ENCODE results near the gene LDHD. TPM values are rescaled to one million over a fixed set of nuclear protein-coding genes. Genes with fewer than 3 reads are reported as not detected.

Gene LDHD
- total RNA-seq, 5 donors from 2014 or later (not counting 1 experiment from before 2014, with no cell fraction given) = 0.13 to 0.47 (median 0.26) TPM; not detected in 2

GRCh38 chr16:75103994-75104393 lies 12.6 kb downstream of the LDHD start:
- WGBS (ENCODE audit: insufficient coverage) = 94% methylated on average over 3 of the region's 5 CpGs
- CTCF ChIA-PET = interaction anchor here in 1 of 2 donors (0.7 kb wide), 1 partner anchor 15 kb away, joined by 5 read pairs; no protein-coding TSS in a partner anchor
- H3K27ac Mint-ChIP-seq = no peak overlapping the region

DNA sequence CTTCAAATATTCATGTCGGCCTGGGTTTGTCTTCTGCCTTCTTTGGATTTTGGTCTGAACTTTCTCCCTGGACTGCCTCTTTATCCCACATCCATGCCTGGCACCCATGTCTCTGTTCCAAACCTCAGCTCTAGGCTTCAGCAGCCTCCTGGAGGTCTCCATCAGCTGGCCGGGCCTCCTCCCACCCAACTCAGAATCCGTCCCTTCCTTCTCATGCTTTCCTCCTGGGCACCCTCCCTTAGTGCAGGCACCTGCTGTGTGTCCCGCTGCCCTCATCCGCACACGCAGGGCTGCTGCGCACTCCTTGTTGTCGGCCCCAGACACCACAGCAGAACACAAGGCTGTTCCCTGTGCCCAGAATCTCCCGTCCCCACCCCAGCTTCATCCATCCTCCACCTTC lies 14.0 kb downstream of the LDHD start:
- H3K4me1 ChIP-seq (ENCODE audit: control insufficient read depth in 1 of 2, extremely low read depth in 1 of 2, insufficient read depth in 2 of 2, low read length in 2 of 2) = peaks cover 19 to 59% of the 10 kb centered on the region in 2 experiments
- no peaks in the 10 kb centered on the region for H3K27me3 Mint-ChIP-seq
- WGBS (ENCODE audit: insufficient coverage) = 97% methylated on average over 9 of the region's 9 CpGs

More at GRCh38 chr16:75103994-75104393, 12.6 kb downstream of the LDHD start:
- Histone ChIP-seq H3K9me3 (no peaks in the 10 kb centered on the region), H3K27me3 (replicated peaks in 1 of 2; ENCODE audit: control insufficient read depth in 2 of 2, extremely low read depth in 1 of 2, insufficient read depth in 2 of 2, low read length in 1 of 2) (no peaks in the 10 kb centered on the region), H3K27ac (ENCODE audit: low read length) (no peak overlapping the region), H3K4me3 (ENCODE audit: control insufficient read depth in 1 of 2, extremely low read depth in 1 of 2, low read length in 1 of 2) (no peak overlapping the region), H3K36me3 (ENCODE audit: control insufficient read depth in 2 of 2, extremely low read depth in 1 of 2, insufficient read depth in 1 of 2, low read length in 1 of 2) (no peaks in the 10 kb centered on the region), H3K4me1 (ENCODE audit: control insufficient read depth in 1 of 2, extremely low read depth in 1 of 2, insufficient read depth in 2 of 2, low read length in 2 of 2) (peaks cover 19 to 52% of the 10 kb centered on the region in 2 experiments)
- Mint-ChIP-seq H3K9me3 (no peaks in the 10 kb centered on the region), H3K36me3 (no peaks in the 10 kb centered on the region), H3K4me1 (peaks cover 37 to 67% (median 50%) of the 10 kb centered on the region in 3 donors), H3K27me3 (no peaks in the 10 kb centered on the region), H3K4me3 (no peak overlapping the region)
- ATAC-seq (replicated peaks in 1 of 4) (no peak), DNase-seq (no peak)
- POLR2A ChIA-PET = no interaction called here

GRCh38 chr16:75101635-75102034 lies 14.9 kb downstream of the LDHD start:
- Mint-ChIP-seq H3K9me3 (no peaks in the 10 kb centered on the region), H3K27ac (peak overlapping the region; percentile 44 to 54), H3K27me3 (no peaks in the 10 kb centered on the region), H3K36me3 (no peaks in the 10 kb centered on the region), H3K4me3 (no peak overlapping the region), H3K4me1 (peaks cover 43 to 68% (median 56%) of the 10 kb centered on the region in 3 donors)
- POLR2A ChIA-PET = no interaction called here
- CTCF ChIA-PET = interaction anchor here in 1 of 2 donors (0.6 kb wide), 1 partner anchor 236 kb away, joined by 3 read pairs; no protein-coding TSS in a partner anchor
- no peak for ATAC-seq (replicated peaks in 1 of 4)
- Histone ChIP-seq H3K27ac (ENCODE audit: low read length) (no peak overlapping the region), H3K4me1 (ENCODE audit: control insufficient read depth in 1 of 2, extremely low read depth in 1 of 2, insufficient read depth in 2 of 2, low read length in 2 of 2) (peaks cover 19 to 57% of the 10 kb centered on the region in 2 experiments), H3K36me3 (ENCODE audit: control insufficient read depth in 2 of 2, extremely low read depth in 1 of 2, insufficient read depth in 1 of 2, low read length in 1 of 2) (no peaks in the 10 kb centered on the region), H3K27me3 (replicated peaks in 1 of 2; ENCODE audit: control insufficient read depth in 2 of 2, extremely low read depth in 1 of 2, insufficient read depth in 2 of 2, low read length in 1 of 2) (no peaks in the 10 kb centered on the region), H3K4me3 (ENCODE audit: control insufficient read depth in 1 of 2, extremely low read depth in 1 of 2, low read length in 1 of 2) (no peak overlapping the region), H3K9me3 (no peaks in the 10 kb centered on the region)
- 25% methylated on average over 1 of the region's 3 CpGs for WGBS (ENCODE audit: insufficient coverage)
- no peak for DNase-seq

More for the DNA sequence above, 14.0 kb downstream of the LDHD start:
- H3K36me3 Mint-ChIP-seq = no peaks in the 10 kb centered on the region
- H3K4me1 Mint-ChIP-seq = peaks cover 43 to 70% (median 52%) of the 10 kb centered on the region in 3 donors
- no peak overlapping the region for H3K4me3 Mint-ChIP-seq
- no peaks in the 10 kb centered on the region for H3K9me3 ChIP-seq
- no peak for ATAC-seq (replicated peaks in 1 of 4)
- ChIA-PET POLR2A (interaction anchor here in 1 of 2 donors (0.6 kb wide), 1 partner anchor 26 kb away, joined by 3 read pairs; no protein-coding TSS in a partner anchor), CTCF (no interaction called here)
- DNase-seq = no peak
- H3K27ac ChIP-seq (ENCODE audit: low read length) = no peak overlapping the region
- H3K4me3 ChIP-seq (ENCODE audit: control insufficient read depth in 1 of 2, extremely low read depth in 1 of 2, low read length in 1 of 2) = no peak overlapping the region
- H3K27ac Mint-ChIP-seq = no peak overlapping the region
- no peaks in the 10 kb centered on the region for H3K36me3 ChIP-seq (ENCODE audit: control insufficient read depth in 2 of 2, extremely low read depth in 1 of 2, insufficient read depth in 1 of 2, low read length in 1 of 2)
- H3K9me3 Mint-ChIP-seq = no peaks in the 10 kb centered on the region
- H3K27me3 ChIP-seq (replicated peaks in 1 of 2; ENCODE audit: control insufficient read depth in 2 of 2, extremely low read depth in 1 of 2, insufficient read depth in 2 of 2, low read length in 1 of 2) = no peaks in the 10 kb centered on the region

- H3K27me3 ChIP-seq (replicated peaks in 1 of 2; ENCODE audit: control insufficient read depth in 2 of 2, extremely low read depth in 1 of 2, insufficient read depth in 2 of 2, low read length in 1 of 2) = no peaks in the 10 kb centered on the region
- 80% methylated on average over 1 of the region's 3 CpGs for WGBS (ENCODE audit: insufficient coverage)
- ChIA-PET POLR2A (no interaction called here), CTCF (interaction anchor here (0.5 to 1.4 kb wide), 6 partner anchors 11 to 459 kb away, joined by 3 to 6 read pairs (median 4); no protein-coding TSS in a partner anchor)
- peaks cover 19 to 47% of the 10 kb centered on the region in 2 experiments for H3K4me1 ChIP-seq (ENCODE audit: control insufficient read depth in 1 of 2, extremely low read depth in 1 of 2, insufficient read depth in 2 of 2, low read length in 2 of 2)
- ATAC-seq (replicated peaks in 1 of 4) = no peak
- H3K36me3 Mint-ChIP-seq = no peaks in the 10 kb centered on the region
- H3K4me1 Mint-ChIP-seq = peaks cover 34 to 61% (median 50%) of the 10 kb centered on the region in 3 donors
- H3K4me3 Mint-ChIP-seq = peak overlapping the region in 2 of 3 donors; percentile 13 to 39
- no peaks in the 10 kb centered on the region for H3K36me3 ChIP-seq (ENCODE audit: control insufficient read depth in 2 of 2, extremely low read depth in 1 of 2, insufficient read depth in 1 of 2, low read length in 1 of 2)
- no peaks in the 10 kb centered on the region for H3K9me3 ChIP-seq
- H3K27me3 Mint-ChIP-seq = no peaks in the 10 kb centered on the region
- peak overlapping the region; percentile 69 for H3K27ac ChIP-seq (ENCODE audit: low read length)
- H3K4me3 ChIP-seq (ENCODE audit: control insufficient read depth in 1 of 2, extremely low read depth in 1 of 2, low read length in 1 of 2) = no peak overlapping the region
- H3K27ac Mint-ChIP-seq = peak overlapping the region; percentile 88 to 92
- no peaks in the 10 kb centered on the region for H3K9me3 Mint-ChIP-seq
- DNase-seq = no peak
Measured at GRCh38 chr16:75100603-75100990, 16.0 kb downstream of the LDHD start.

- peak overlapping the region; percentile 88 to 92 for H3K27ac Mint-ChIP-seq
- POLR2A ChIA-PET = no interaction called here
- Histone ChIP-seq H3K27ac (ENCODE audit: low read length) (peak overlapping the region; percentile 69), H3K9me3 (no peaks in the 10 kb centered on the region), H3K27me3 (replicated peaks in 1 of 2; ENCODE audit: control insufficient read depth in 2 of 2, extremely low read depth in 1 of 2, insufficient read depth in 2 of 2, low read length in 1 of 2) (no peaks in the 10 kb centered on the region), H3K4me3 (ENCODE audit: control insufficient read depth in 1 of 2, extremely low read depth in 1 of 2, low read length in 1 of 2) (no peak overlapping the region), H3K4me1 (ENCODE audit: control insufficient read depth in 1 of 2, extremely low read depth in 1 of 2, insufficient read depth in 2 of 2, low read length in 2 of 2) (peaks cover 16 to 41% of the 10 kb centered on the region in 2 experiments), H3K36me3 (ENCODE audit: control insufficient read depth in 2 of 2, extremely low read depth in 1 of 2, insufficient read depth in 1 of 2, low read length in 1 of 2) (no peaks in the 10 kb centered on the region)
- no peaks in the 10 kb centered on the region for H3K36me3 Mint-ChIP-seq
- H3K27me3 Mint-ChIP-seq = no peaks in the 10 kb centered on the region
- ATAC-seq (replicated peaks in 1 of 4) = peak; percentile 36 to 81 (median 70)
- H3K9me3 Mint-ChIP-seq = no peaks in the 10 kb centered on the region
- DNase-seq = peak in 17 of 35 experiments; percentile 14 to 56 (median 26)
- H3K4me1 Mint-ChIP-seq = peaks cover 29 to 54% (median 45%) of the 10 kb centered on the region in 3 donors
- CTCF ChIA-PET = interaction anchor here (0.5 to 2.2 kb wide), 6 partner anchors 9 to 459 kb away, joined by 3 to 12 read pairs (median 6); no protein-coding TSS in a partner anchor
- peak overlapping the region; percentile 6 to 39 (median 22) for H3K4me3 Mint-ChIP-seq
- 41% methylated on average over 6 of the region's 16 CpGs for WGBS (ENCODE audit: insufficient coverage)
Measured at GRCh38 chr16:75099738-75100602, 16.6 kb downstream of the LDHD start.

- H3K27me3 ChIP-seq (replicated peaks in 1 of 2; ENCODE audit: control insufficient read depth in 2 of 2, extremely low read depth in 1 of 2, insufficient read depth in 2 of 2, low read length in 1 of 2) = no peaks in the 10 kb centered on the region
- Mint-ChIP-seq H3K4me3 (peak overlapping the region in 2 of 3 donors; percentile 22 to 39), H3K27me3 (no peaks in the 10 kb centered on the region), H3K36me3 (no peaks in the 10 kb centered on the region), H3K27ac (peak overlapping the region; percentile 88 to 92), H3K4me1 (peaks cover 29 to 52% (median 45%) of the 10 kb centered on the region in 3 donors), H3K9me3 (no peaks in the 10 kb centered on the region)
- H3K4me1 ChIP-seq (ENCODE audit: control insufficient read depth in 1 of 2, extremely low read depth in 1 of 2, insufficient read depth in 2 of 2, low read length in 2 of 2) = peaks cover 16 to 40% of the 10 kb centered on the region in 2 experiments
- POLR2A ChIA-PET = no interaction called here
- WGBS (ENCODE audit: insufficient coverage) = 72% methylated on average over 6 of the region's 8 CpGs
- no peak overlapping the region for H3K4me3 ChIP-seq (ENCODE audit: control insufficient read depth in 1 of 2, extremely low read depth in 1 of 2, low read length in 1 of 2)
- H3K27ac ChIP-seq (ENCODE audit: low read length) = peak overlapping the region; percentile 69
- DNase-seq = no peak
- no peaks in the 10 kb centered on the region for H3K9me3 ChIP-seq
- peaks cover 0 to 3% of the 10 kb centered on the region in 2 donors for H3K36me3 ChIP-seq (ENCODE audit: control insufficient read depth in 2 of 2, extremely low read depth in 1 of 2, insufficient read depth in 1 of 2, low read length in 1 of 2)
- ATAC-seq (replicated peaks in 1 of 4) = no peak
- CTCF ChIA-PET = interaction anchor here (0.6 to 2.2 kb wide), 4 partner anchors 10 to 35 kb away, joined by 4 to 12 read pairs (median 10); no protein-coding TSS in a partner anchor
Measured at GRCh38 chr16:75099075-75099667, 17.4 kb downstream of the LDHD start.
